IMR-90 (cell line): ENCODE measurements around the gene SLC6A11. TPM values are rescaled to one million over a fixed set of nuclear protein-coding genes. Genes with fewer than 3 reads are reported as not detected.

Source experiments
- ATAC-seq: fragments of 200-7000 bp; cut with Tn5 transposase; 2 replicates; pipeline ENCODE4 v1.9.1; 2020; ENCODE audit warnings: low read depth, mild to moderate bottlenecking, moderate library complexity
- BruUV-seq: library from RNA; stranded (reverse); fragments of 400-500 nt; replicated peaks from 2 replicates; lab custom pipeline; 2021; lab: Mats Ljungman, UMichigan
- CTCF ChIA-PET: fragments of 300-600 bp; formaldehyde crosslinking; extraction: SDS; loops from one replicate; lab custom pipeline; 2021; ENCODE audit warnings: antibody characterized with exemption; lab: Yijun Ruan, JAX
- POLR2A ChIA-PET: fragments of 300-600 bp; sonication (Branson Sonifier 250); formaldehyde crosslinking; loops from one replicate; lab custom pipeline; 2022; ENCODE audit warnings: antibody characterized with exemption; ENCODE audit not compliant: unreplicated experiment; lab: Charles Lee
- DNase-seq: peaks from one replicate; pipeline ENCODE4 v3.0.0; 2013
- H2AFZ ChIP-seq: replicated peaks from 2 replicates; pipeline ENCODE3; 2013; ENCODE audit warnings: low read length, mild to moderate bottlenecking; ENCODE audit not compliant: poor library complexity
- H2AK5ac ChIP-seq: 2 replicates; pipeline ENCODE4 v1.6.1; 2013; ENCODE audit warnings: low read depth, low read length, inconsistent platforms
- H2AK9ac ChIP-seq: replicated peaks from 2 replicates; pipeline ENCODE3; 2013; ENCODE audit warnings: mild to moderate bottlenecking, low read depth, low read length, moderate library complexity; ENCODE audit not compliant: poor library complexity
- H2BK120ac ChIP-seq: 2 replicates; pipeline ENCODE4 v1.6.1; 2013; ENCODE audit warnings: low read depth, low read length, inconsistent platforms
- H2BK15ac ChIP-seq: 3 replicates; pipeline ENCODE4 v1.6.1; 2013; ENCODE audit warnings: low read depth, low read length, inconsistent platforms
- H2BK20ac ChIP-seq: 2 replicates; pipeline ENCODE4 v1.6.1; 2013; ENCODE audit warnings: low read depth, mild to moderate bottlenecking, inconsistent platforms, low read length, moderate library complexity
- H2BK5ac ChIP-seq: 2 replicates; pipeline ENCODE4 v1.6.1; 2013; ENCODE audit warnings: mild to moderate bottlenecking, low read depth, low read length, inconsistent platforms; ENCODE audit not compliant: poor library complexity, severe bottlenecking
- H3K14ac ChIP-seq: replicated peaks from 2 replicates; pipeline ENCODE4 v1.6.1; 2013; ENCODE audit warnings: low read depth, low read length, inconsistent platforms
- H3K18ac ChIP-seq: 2 replicates; pipeline ENCODE4 v1.6.1; 2013; ENCODE audit warnings: low read depth, low read length, control low read depth
- H3K23ac ChIP-seq: 2 replicates; pipeline ENCODE4 v1.6.1; 2013; ENCODE audit warnings: low read depth, low read length, inconsistent platforms
- H3K27ac ChIP-seq: 2 replicates; pipeline ENCODE4 v1.5.1; 2013; ENCODE audit warnings: mild to moderate bottlenecking, control low read depth, low read length; ENCODE audit not compliant: insufficient read depth
- H3K27me3 ChIP-seq: 2 replicates; pipeline ENCODE4 v1.6.1; 2013; ENCODE audit warnings: low read length; ENCODE audit not compliant: control insufficient read depth, insufficient read depth
- H3K36me3 ChIP-seq: 2 replicates; pipeline ENCODE4 v1.6.1; 2013; ENCODE audit warnings: low read length, mixed read lengths; ENCODE audit not compliant: control insufficient read depth, insufficient read depth
- H3K4ac ChIP-seq: 2 replicates; pipeline ENCODE4 v1.6.1; 2013; ENCODE audit warnings: low read depth, low read length, inconsistent platforms
- H3K4me1 ChIP-seq: 2 replicates; pipeline ENCODE4 v1.6.1; 2013; ENCODE audit warnings: low read length, mixed read lengths; ENCODE audit not compliant: control insufficient read depth, insufficient read depth
- H3K4me2 ChIP-seq: 2 replicates; pipeline ENCODE4 v1.6.1; 2013; ENCODE audit warnings: low read depth, mild to moderate bottlenecking, control low read depth, low read length, moderate library complexity
- H3K4me3 ChIP-seq: 2 replicates; pipeline ENCODE4 v1.5.1; 2013; ENCODE audit warnings: low read depth, mild to moderate bottlenecking, control low read depth, low read length, moderate library complexity; ENCODE audit not compliant: insufficient read depth
- H3K56ac ChIP-seq: 2 replicates; pipeline ENCODE4 v1.6.1; 2013; ENCODE audit warnings: low read length, inconsistent platforms; ENCODE audit not compliant: insufficient read depth; ENCODE audit errors: extremely low read depth
- H3K79me1 ChIP-seq, 2 experiments: 2 replicates each; pipeline ENCODE4 v1.6.1; 2013; ENCODE audit warnings: low read length in 2 of 2, inconsistent platforms in 1 of 2, low read depth in 1 of 2
- H3K9ac ChIP-seq: 2 replicates; pipeline ENCODE4 v1.6.1; 2013; ENCODE audit warnings: low read depth, low read length, control low read depth
- H3K9me1 ChIP-seq: 2 replicates; pipeline ENCODE4 v1.6.1; 2013; ENCODE audit warnings: low read length, inconsistent platforms; ENCODE audit not compliant: insufficient read depth
- H3K9me3 ChIP-seq: 2 replicates; pipeline ENCODE4 v1.6.1; 2013; ENCODE audit warnings: low read length; ENCODE audit not compliant: control insufficient read depth, insufficient read depth
- H4K20me1 ChIP-seq: 2 replicates; pipeline ENCODE4 v1.6.1; 2013; ENCODE audit warnings: low read length, inconsistent platforms; ENCODE audit not compliant: insufficient read depth
- H4K5ac ChIP-seq: 2 replicates; pipeline ENCODE4 v1.6.1; 2013; ENCODE audit warnings: mild to moderate bottlenecking, low read depth, low read length, control low read depth
- H4K8ac ChIP-seq, 2 experiments: 2 replicates each; pipeline ENCODE4 v1.6.1; 2013; ENCODE audit warnings: low read depth in 2 of 2, low read length in 2 of 2, control low read depth in 1 of 2, inconsistent platforms in 1 of 2
- H4K91ac ChIP-seq: 2 replicates; pipeline ENCODE4 v1.6.1; 2013; ENCODE audit warnings: low read depth, low read length, inconsistent platforms; ENCODE audit not compliant: insufficient read depth
- BHLHE40 ChIP-seq: fragments of 150-350 bp; IDR thresholded peaks from 2 replicates; pipeline ENCODE4 v1.6.1; 2016; ENCODE audit warnings: mild to moderate bottlenecking, low read depth, low read length
- CEBPB ChIP-seq: IDR thresholded peaks from 2 replicates; pipeline ENCODE4 v1.6.1; 2012; ENCODE audit warnings: low read depth, low read length, improper control_type of control experiment
- CHD1 ChIP-seq: IDR thresholded peaks from 2 replicates; pipeline ENCODE4 v1.6.1; 2012; ENCODE audit warnings: low read depth, low read length, improper control_type of control experiment
- CTCF ChIP-seq: conservative IDR thresholded peaks from 2 replicates; pipeline ENCODE4 v1.5.1; 2012; ENCODE audit warnings: mild to moderate bottlenecking, low read depth, low read length, improper control_type of control experiment
- ELK1 ChIP-seq: fragments of 150-350 bp; IDR thresholded peaks from 2 replicates; pipeline ENCODE4 v1.6.1; 2016; ENCODE audit warnings: low read depth, mild to moderate bottlenecking, low read length, moderate library complexity, borderline replicate concordance
- FOS ChIP-seq: fragments of 150-350 bp; IDR thresholded peaks from 2 replicates; pipeline ENCODE4 v1.6.1; 2016; ENCODE audit warnings: low read depth, low read length
- MAFK ChIP-seq: IDR thresholded peaks from 2 replicates; pipeline ENCODE4 v1.6.1; 2012; ENCODE audit warnings: low read depth, low read length, improper control_type of control experiment
- MAZ ChIP-seq: IDR thresholded peaks from 2 replicates; pipeline ENCODE4 v1.6.1; 2012; ENCODE audit warnings: low read depth, mild to moderate bottlenecking, low read length, improper control_type of control experiment, moderate library complexity, borderline replicate concordance
- MXI1 ChIP-seq: IDR thresholded peaks from 2 replicates; pipeline ENCODE4 v1.6.1; 2012; ENCODE audit warnings: low read depth, mild to moderate bottlenecking, low read length, moderate library complexity, borderline replicate concordance
- NFE2L2 ChIP-seq: fragments of 150-350 bp; IDR thresholded peaks from 2 replicates; pipeline ENCODE4 v1.6.1; 2016; ENCODE audit warnings: low read depth, mild to moderate bottlenecking, low read length
- POLR2A ChIP-seq: IDR thresholded peaks from 2 replicates; pipeline ENCODE4 v1.6.1; 2012; ENCODE audit warnings: mild to moderate bottlenecking, low read depth, low read length
- RAD21 ChIP-seq: IDR thresholded peaks from 2 replicates; pipeline ENCODE4 v1.6.1; 2012; ENCODE audit warnings: low read length, improper control_type of control experiment
- RCOR1 ChIP-seq: IDR thresholded peaks from 2 replicates; pipeline ENCODE4 v1.6.1; 2012; ENCODE audit warnings: mild to moderate bottlenecking, low read length, improper control_type of control experiment; ENCODE audit not compliant: insufficient replicate concordance
- RFX5 ChIP-seq: IDR thresholded peaks from 2 replicates; pipeline ENCODE4 v1.8.0; 2012; ENCODE audit warnings: low read depth, mild to moderate bottlenecking, low read length, moderate library complexity
- SMC3 ChIP-seq: fragments of 150-350 bp; IDR thresholded peaks from 2 replicates; pipeline ENCODE4 v1.6.1; 2016; ENCODE audit warnings: low read depth, mild to moderate bottlenecking, antibody characterized with exemption, low read length, moderate library complexity
- USF2 ChIP-seq: fragments of 150-350 bp; IDR thresholded peaks from 2 replicates; pipeline ENCODE4 v1.6.1; 2017; ENCODE audit warnings: mild to moderate bottlenecking, antibody characterized with exemption, low read length, low read depth
- WGBS, 2 experiments: methylation state at CpG; one replicate each; pipeline versions ENCODE4 v1.1.5 to v1.1.7; 2013; ENCODE audit warnings: missing lambda C conversion rate in 2 of 2; ENCODE audit not compliant: insufficient read length in 1 of 2; ENCODE audit errors: extremely low coverage in 2 of 2; 5-methylcytosine and 5-hydroxymethylcytosine counted together
- dilution Hi-C: fragments of 300-500 bp; cut with HindIII; formaldehyde crosslinking; loops from one replicate; pipeline ENCODE4 v1.14.3; 2018; ENCODE audit warnings: low sequenced_read_pairs; ENCODE audit not compliant: unreplicated experiment
- in situ Hi-C: fragments of 300-500 bp; cut with MboI; formaldehyde crosslinking; loops from 3 replicates; pipeline ENCODE4 v1.14.3; 2019; ENCODE audit warnings: low sequenced_read_pairs, inconsistent platforms, mixed read lengths
- intact Hi-C: fragments of 100-400 bp; cut with micrococcal nuclease; formaldehyde crosslinking; loops from 2 replicates; pipeline ENCODE4 v1.10.0; 2022
- polyA plus RNA-seq, 3 experiments: library from polyadenylated mRNA; depleted of rRNA; stranded (reverse); fragments of >200 nt; gene quantifications; 2 replicates each; pipeline ENCODE4 v1.2.3, GENCODE V29; 2012; ENCODE audit warnings: low replicate concordance in 1 of 3
- total RNA-seq: library from RNA; depleted of rRNA; stranded (reverse); fragments of >200 nt; gene quantifications from 2 replicates; pipeline ENCODE4 v1.2.3, GENCODE V29; 2012

Gene SLC6A11
- total and polyA plus RNA-seq, 2 of the 4 experiments (the other 2 are of a cell fraction) = not detected

- Histone ChIP-seq H2BK15ac (no peak overlapping the region), H3K9me1 (no peaks in the 10 kb centered on the region), H3K4me3 (no peak overlapping the region), H4K20me1 (no peaks in the 10 kb centered on the region), H3K18ac (no peak overlapping the region), H3K36me3 (no peaks in the 10 kb centered on the region), H3K4ac (no peak overlapping the region), H3K27ac (no peak overlapping the region), H2AK9ac (no peak overlapping the region), H3K14ac (no peak overlapping the region), H3K4me2 (no peak overlapping the region), H3K4me1 (no peaks in the 10 kb centered on the region), H2BK5ac (no peak overlapping the region), H2BK120ac (no peak overlapping the region), H2AFZ (no peak overlapping the region), H3K27me3 (peaks cover 6% of the 10 kb centered on the region), H4K5ac (no peak overlapping the region), H2AK5ac (no peak overlapping the region), H4K8ac (no peak overlapping the region), H3K56ac (no peak overlapping the region), H2BK20ac (no peak overlapping the region), H3K9ac (no peak overlapping the region), H4K91ac (no peak overlapping the region), H3K9me3 (no peaks in the 10 kb centered on the region), H3K23ac (no peak overlapping the region), H3K79me1 (no peaks in the 10 kb centered on the region)
- intact Hi-C loops = no loop called here
- no TSS peak for BruUV-seq
- in situ Hi-C loops = no loop called here
- no CpG with 5 or more reads among the region's 3 CpGs for WGBS, 2 experiments
- ChIA-PET POLR2A (no interaction called here), CTCF (no interaction called here)
- DNase-seq (no peak), ATAC-seq (no peak)
- TF ChIP-seq NFE2L2 (no peak), CTCF (no peak), USF2 (no peak), MAZ (no peak), RCOR1 (no peak), FOS (no peak), CEBPB (no peak), CHD1 (no peak), RFX5 (no peak), SMC3 (no peak), POLR2A (no peak), MAFK (no peak), MXI1 (no peak), ELK1 (no peak), RAD21 (no peak), BHLHE40 (no peak)
- dilution Hi-C loops = no loop called here
Observed at GRCh38 chr3:10843378-10843777, 27.4 kb downstream of the SLC6A11 start.
